ENCODE data around the gene CPEB4.

- no peak for TF ChIP-seq EZH2phosphoT487 (IDR thresholded peaks at IDR 0.05)
- TF ChIP-seq CTCF (IDR thresholded peaks at IDR 0.05): no peak
- no peak for TF ChIP-seq EZH2 (IDR thresholded peaks at IDR 0.05)
Measured at GRCh38 chr5:173920866-173921555, 32.9 kb downstream of the CPEB4 start.
